ENCODE data around the gene IRF1. TPM values are rescaled to one million over a fixed set of nuclear protein-coding genes. Genes with fewer than 3 reads are reported as not detected.
"Not testable (repeated sequence)": the region's sequence is repeated elsewhere in the genome, so short reads cannot be mapped to it uniquely, and the experiment has no call there.

Gene IRF1
- total RNA-seq, 4 donors from 2014 or later, result 40.8 to 86.9 (median 65.5) TPM

GRCh38 chr5:132439521-132440089 is 51.0 kb downstream of the IRF1 start:
- intact Hi-C loops (cut with DNase I; ENCODE audit: low total_unique reads) (no loop called here), in situ Hi-C loops (cut with MboI; ENCODE audit: low pct_ligation_motif_present in 1 of 4, low pct_unique_long_range_greater_than_20kb in 1 of 4, low sequenced_read_pairs in 3 of 4) (no loop called here)
- WGBS, 2 donors (ENCODE audit: low coverage in 1 of 2), result 64 to 67% methylated on average over 2 to 7 of the region's 7 CpGs
- no peaks in the 10 kb centered on the region for H3K27me3 ChIP-seq
- peak; percentile 30 to 57 (median 48) for TF ChIP-seq POLR2AphosphoS5 (IDR thresholded peaks at IDR 0.05)
- TF ChIP-seq POLR2A (IDR thresholded peaks at IDR 0.05), result no peak
- H3K4me3 ChIP-seq, result no peak overlapping the region
- DNase-seq, result peak; percentile 66
- H3K27ac ChIP-seq, result peak overlapping the region; percentile 70 to 96 (median 82)
- H3K4me1 ChIP-seq, result peaks cover 37 to 60% (median 50%) of the 10 kb centered on the region in 4 donors
- H3K9me3 ChIP-seq, result no peaks in the 10 kb centered on the region
- H3K36me3 ChIP-seq, result no peaks in the 10 kb centered on the region

DNA sequence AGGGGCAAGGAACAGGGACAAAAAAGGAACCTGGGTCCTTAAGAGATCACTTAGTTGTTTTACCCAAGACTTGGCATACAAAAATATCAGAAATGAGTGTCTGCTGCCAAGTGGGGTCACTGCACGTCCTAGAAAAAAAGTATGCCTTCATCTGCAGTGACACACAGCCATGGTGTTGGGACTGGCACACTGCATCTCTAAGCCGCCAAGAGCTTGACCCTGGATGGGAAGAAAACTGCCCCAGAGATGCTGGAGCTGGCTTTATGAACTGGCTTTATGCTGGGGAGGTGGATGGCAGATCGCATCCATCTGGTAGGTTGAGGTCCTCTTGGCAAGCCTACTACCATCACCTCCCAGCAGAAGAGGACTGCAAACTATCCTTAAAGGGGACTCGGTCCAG is 51.7 kb downstream of the IRF1 start:
- Histone ChIP-seq H3K36me3 (no peaks in the 10 kb centered on the region), H3K4me1 (peaks cover 43 to 67% (median 57%) of the 10 kb centered on the region in 4 donors), H3K9me3 (no peaks in the 10 kb centered on the region), H3K4me3 (no peak overlapping the region), H3K27me3 (no peaks in the 10 kb centered on the region), H3K27ac (peak overlapping the region; percentile 70 to 96 (median 82))
- 71 to 94% methylated on average over 2 to 4 of the region's 4 CpGs for WGBS, 2 donors (ENCODE audit: low coverage in 1 of 2)
- TF ChIP-seq POLR2AphosphoS5 (IDR thresholded peaks at IDR 0.05), result no peak
- TF ChIP-seq POLR2A (IDR thresholded peaks at IDR 0.05), result no peak
- TF ChIP-seq CTCF (IDR thresholded peaks at IDR 0.05), result no peak
- TF ChIP-seq EP300 (IDR thresholded peaks at IDR 0.05; ENCODE audit: low read depth), result no peak
- intact Hi-C loops (cut with DNase I; ENCODE audit: low total_unique reads), result no loop called here
- DNase-seq, result no peak
- in situ Hi-C loops (cut with MboI; ENCODE audit: low pct_ligation_motif_present in 1 of 4, low pct_unique_long_range_greater_than_20kb in 1 of 4, low sequenced_read_pairs in 3 of 4), result no loop called here

GRCh38 chr5:132438267-132438645 is 52.3 kb downstream of the IRF1 start:
- in situ Hi-C loops (cut with MboI; ENCODE audit: low pct_ligation_motif_present in 1 of 4, low pct_unique_long_range_greater_than_20kb in 1 of 4, low sequenced_read_pairs in 3 of 4); intact Hi-C loops (cut with DNase I; ENCODE audit: low total_unique reads); H3K9me3 ChIP-seq; H3K4me3 ChIP-seq; DNase-seq; H3K27me3 ChIP-seq; H3K36me3 ChIP-seq: not testable (repeated sequence)
- peaks cover 46 to 71% (median 62%) of the 10 kb centered on the region in 4 donors for H3K4me1 ChIP-seq
- 96 to 100% methylated on average over 1 to 3 of the region's 3 CpGs for WGBS, 2 donors (ENCODE audit: low coverage in 1 of 2)
- peak overlapping the region; percentile 70 to 96 (median 82) for H3K27ac ChIP-seq

DNA sequence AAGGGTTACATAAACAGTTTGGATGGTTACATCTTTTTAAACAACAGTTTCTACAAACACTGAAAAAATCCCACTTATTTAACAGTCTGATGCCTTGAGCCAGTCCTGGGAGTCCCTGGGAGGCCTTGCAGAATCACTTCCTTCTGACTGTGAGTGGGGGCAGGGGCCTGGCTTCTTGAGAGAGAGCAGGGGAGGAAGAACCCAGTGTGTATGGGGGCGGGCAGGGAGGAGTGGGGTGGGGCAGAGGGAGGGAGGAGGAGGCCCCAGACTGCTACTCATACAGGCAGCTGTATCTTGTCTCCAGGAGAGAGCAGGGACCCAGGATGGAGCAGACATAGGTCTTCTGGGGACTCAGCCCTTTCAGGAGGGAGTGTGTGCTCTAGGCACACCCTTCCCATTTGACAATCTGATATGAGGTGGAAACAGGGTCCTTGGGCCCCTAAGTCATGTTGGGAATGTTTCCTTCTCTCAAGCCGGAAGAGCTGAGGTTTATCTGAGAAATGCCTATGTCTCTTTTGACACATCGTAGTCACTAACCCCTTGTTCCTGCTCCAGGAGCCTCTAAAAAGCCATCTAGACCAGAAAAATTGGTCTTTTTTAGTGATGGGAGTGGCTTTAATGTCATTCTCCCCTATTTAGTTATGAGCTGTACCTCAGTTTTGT is 52.8 kb downstream of the IRF1 start:
- peak; percentile 84 for DNase-seq
- in situ Hi-C loops (cut with MboI; ENCODE audit: low pct_ligation_motif_present in 1 of 4, low pct_unique_long_range_greater_than_20kb in 1 of 4, low sequenced_read_pairs in 3 of 4), result no loop called here
- H3K36me3 ChIP-seq, result no peaks in the 10 kb centered on the region
- intact Hi-C loops (cut with DNase I; ENCODE audit: low total_unique reads), result no loop called here
- no peaks in the 10 kb centered on the region for H3K27me3 ChIP-seq
- H3K4me3 ChIP-seq, result no peak overlapping the region
- no peaks in the 10 kb centered on the region for H3K9me3 ChIP-seq
- 41 to 50% methylated on average over 1 to 3 of the region's 3 CpGs for WGBS, 2 donors (ENCODE audit: low coverage in 1 of 2)
- TF ChIP-seq POLR2AphosphoS5 (IDR thresholded peaks at IDR 0.05) (peak; percentile 6 to 34 (median 26)), EP300 (IDR thresholded peaks at IDR 0.05; ENCODE audit: low read depth) (no peak), CTCF (IDR thresholded peaks at IDR 0.05) (no peak)
- peak overlapping the region; percentile 70 to 96 (median 82) for H3K27ac ChIP-seq
- H3K4me1 ChIP-seq, result peaks cover 46 to 77% (median 64%) of the 10 kb centered on the region in 4 donors

- peaks cover 50 to 85% (median 68%) of the 10 kb centered on the region in 4 donors for H3K4me1 ChIP-seq
- 82% methylated on average over 3 of the region's 3 CpGs; no CpG with 5 or more reads in 1 of the 2 donors for whole genome bisulfite sequencing, 2 donors (ENCODE audit: low coverage in 1 of 2)
- H3K9me3 ChIP-seq, result no peaks in the 10 kb centered on the region
- no peaks in the 10 kb centered on the region for H3K36me3 ChIP-seq
- no peak overlapping the region for H3K4me3 ChIP-seq
- intact Hi-C loops (cut with DNase I; ENCODE audit: low total_unique reads) (no loop called here), in situ Hi-C loops (cut with MboI; ENCODE audit: low pct_ligation_motif_present in 1 of 4, low pct_unique_long_range_greater_than_20kb in 1 of 4, low sequenced_read_pairs in 3 of 4) (no loop called here)
- no peaks in the 10 kb centered on the region for H3K27me3 ChIP-seq
- peak overlapping the region; percentile 70 to 96 (median 82) for H3K27ac ChIP-seq
- DNase-seq, result no peak
- no peak for TF ChIP-seq CTCF (IDR thresholded peaks at IDR 0.05)
- no peak for TF ChIP-seq POLR2A (IDR thresholded peaks at IDR 0.05)
- no peak for TF ChIP-seq POLR2AphosphoS5 (IDR thresholded peaks at IDR 0.05)
- no peak for TF ChIP-seq EP300 (IDR thresholded peaks at IDR 0.05; ENCODE audit: low read depth)
These were observed 53.6 kb downstream of the IRF1 start for GRCh38 chr5:132436936-132437335.

Data from transverse colon (tissue), 4 donors.